Prostate gland (tissue), 2 donors: ENCODE measurements around the gene TIMM17A. TPM values are rescaled to one million over a fixed set of nuclear protein-coding genes. Genes with fewer than 3 reads are reported as not detected.

Experiments used
- DNase-seq: peaks from one replicate; pipeline ENCODE4 v3.0.0-alpha.2; 2019; ENCODE audit warnings: low spot score
- H3K27ac ChIP-seq, 2 donors: fragments of 200-600 bp; sonication (generic); 2 replicates each; pipeline ENCODE4 v1.5.1; 2017 to 2019
- H3K27me3 ChIP-seq: fragments of 200-600 bp; sonication (generic); replicated peaks from 2 replicates; pipeline ENCODE4 v1.5.1; 2019; ENCODE audit not compliant: insufficient read depth
- H3K36me3 ChIP-seq, 2 donors: fragments of 200-600 bp; sonication (generic); 1 replicate in 1 of 2; 2 replicates in 1 of 2; pipeline versions ENCODE4 v1.5.1 to v1.8.1; 2017 to 2019
- H3K4me1 ChIP-seq: fragments of 200-600 bp; sonication (generic); replicated peaks from 2 replicates; pipeline ENCODE4 v1.5.1; 2019
- H3K4me3 ChIP-seq, 2 donors: fragments of 200-600 bp; sonication (generic); 2 replicates each; pipeline ENCODE4 v1.5.1; 2017 to 2019
- H3K9me3 ChIP-seq: fragments of 200-600 bp; sonication (generic); 2 replicates; pipeline ENCODE4 v1.5.1; 2017
- CTCF ChIP-seq, 4 experiments: fragments of 200-600 bp in 2 of 4; fragments of 450-650 bp in 2 of 4; sonication (generic) in 2 of 4; IDR thresholded peaks; 1 replicate in 3 of 4; 2 replicates in 1 of 4; pipeline ENCODE4 v1.5.1; 2016 to 2019; ENCODE audit warnings: antibody characterized with exemption in 4 of 4, mild to moderate bottlenecking in 2 of 4, moderate library complexity in 2 of 4
- POLR2A ChIP-seq: fragments of 450-650 bp; IDR thresholded peaks from one replicate; pipeline ENCODE4 v1.6.1; 2016; ENCODE audit warnings: antibody characterized with exemption, mild to moderate bottlenecking
- POLR2AphosphoS5 ChIP-seq: sonication (generic); formaldehyde crosslinking; IDR thresholded peaks from one replicate; pipeline ENCODE4 v1.6.1; 2017; ENCODE audit warnings: antibody characterized with exemption
- WGBS: methylation state at CpG from one replicate; pipeline ENCODE4 v1.1.5; 2018; 5-methylcytosine and 5-hydroxymethylcytosine counted together
- intact Hi-C: fragments of 100-400 bp; cut with DNase I; formaldehyde crosslinking; loops from one replicate; pipeline ENCODE4 v1.14.2; 2022
- total RNA-seq, 2 donors: library from RNA; depleted of rRNA; stranded (reverse); fragments of >200 nt; gene quantifications; one replicate each; pipeline ENCODE4 v1.1.0, GENCODE V29; 2016

The TIMM17A gene
- total RNA-seq, 2 donors from 2014 or later = 22.0 to 29.3 TPM

DNA sequence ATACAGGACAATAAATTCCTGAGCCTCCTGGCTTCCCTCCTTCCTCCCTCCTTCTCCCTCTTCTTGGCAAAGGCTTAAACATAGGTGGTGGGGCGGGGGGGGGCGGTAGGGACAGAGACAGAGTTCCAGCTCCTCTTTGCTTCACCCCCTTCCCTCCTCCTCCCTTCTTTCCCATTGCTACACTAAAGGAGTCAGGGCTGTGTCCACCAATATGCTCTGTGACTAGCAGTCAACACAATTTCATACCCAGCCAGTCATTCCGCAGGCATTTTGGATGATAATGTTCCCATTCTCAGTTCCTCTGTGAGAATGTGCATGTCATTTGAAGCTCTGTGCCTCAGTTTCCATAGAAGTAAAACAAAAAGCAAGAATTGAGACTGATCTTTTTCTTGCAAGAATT, 10.7 kb upstream of the TIMM17A start:
- peak overlapping the region; percentile 32 to 40 for H3K4me3 ChIP-seq
- no peak for DNase-seq
- H3K27ac ChIP-seq = peak overlapping the region; percentile 74 to 81
- H3K4me1 ChIP-seq = no peaks in the 10 kb centered on the region
- TF ChIP-seq POLR2AphosphoS5 (no peak), CTCF (IDR thresholded peaks at IDR 0.05) (no peak)
- H3K36me3 ChIP-seq = no peaks in the 10 kb centered on the region
- H3K9me3 ChIP-seq = no peaks in the 10 kb centered on the region
- no peaks in the 10 kb centered on the region for H3K27me3 ChIP-seq
- intact Hi-C loops = no loop called here
- 44% methylated on average over 2 of the region's 3 CpGs for WGBS

DNA sequence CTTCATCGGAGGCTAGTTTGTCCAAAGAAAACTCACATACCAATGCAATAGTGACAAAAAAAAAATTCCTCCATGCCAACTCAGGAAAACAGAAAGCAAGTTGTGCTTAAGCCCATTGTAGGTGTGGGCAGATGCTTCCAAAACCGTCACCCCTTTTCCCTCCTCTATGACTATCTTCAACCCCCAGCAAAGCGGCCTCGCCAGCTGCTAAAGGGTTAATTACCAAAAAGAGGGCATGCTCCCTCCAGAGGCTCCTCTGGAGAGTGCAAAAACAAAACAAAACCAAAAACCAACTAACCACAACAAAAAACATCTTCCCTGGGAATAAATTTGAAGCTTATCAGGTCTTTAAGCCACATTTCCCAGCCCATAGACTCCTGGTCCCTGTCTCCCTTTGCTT, 10.1 kb upstream of the TIMM17A start:
- H3K9me3 ChIP-seq = no peaks in the 10 kb centered on the region
- intact Hi-C loops = no loop called here
- WGBS = 46% methylated on average over 4 of the region's 4 CpGs
- no peak for DNase-seq
- no peaks in the 10 kb centered on the region for H3K4me1 ChIP-seq
- H3K27me3 ChIP-seq = no peaks in the 10 kb centered on the region
- H3K4me3 ChIP-seq = peak overlapping the region; percentile 32 to 40
- peak overlapping the region; percentile 74 to 81 for H3K27ac ChIP-seq
- H3K36me3 ChIP-seq = no peaks in the 10 kb centered on the region
- TF ChIP-seq CTCF (IDR thresholded peaks at IDR 0.05) (peak in 1 of 4 experiments; percentile 8), POLR2A (no peak), POLR2AphosphoS5 (no peak)

- WGBS = 11% methylated on average over 10 of the region's 10 CpGs
- DNase-seq = no peak
- Histone ChIP-seq H3K9me3 (no peaks in the 10 kb centered on the region), H3K4me3 (peak overlapping the region; percentile 32 to 40), H3K27me3 (no peaks in the 10 kb centered on the region), H3K4me1 (no peaks in the 10 kb centered on the region), H3K36me3 (no peaks in the 10 kb centered on the region), H3K27ac (peak overlapping the region; percentile 74 to 81)
- intact Hi-C loops = loop anchor here (2.0 kb wide), 1 partner anchor 49 kb away; no protein-coding TSS in a partner anchor
- TF ChIP-seq CTCF (IDR thresholded peaks at IDR 0.05) (no peak), POLR2A (no peak), POLR2AphosphoS5 (no peak)
Measured at GRCh38 chr1:201945863-201946223, 9.5 kb upstream of the TIMM17A start.

GRCh38 chr1:201946224-201946908, 8.9 kb upstream of the TIMM17A start, which contains the start of gene LMOD1:
LMOD1 (minus strand) TSS chr1:201946548; CDS start chr1:201946340, 208 bp downstream.
- WGBS = 1% methylated on average over 28 of the region's 28 CpGs
- intact Hi-C loops = loop anchor here (2.0 kb wide), 1 partner anchor 50 kb away; no protein-coding TSS in a partner anchor
- TF ChIP-seq CTCF (IDR thresholded peaks at IDR 0.05) (peak in 1 of 4 experiments; percentile 18), POLR2A (peak; percentile 49), POLR2AphosphoS5 (peak; percentile 74)
- H3K27me3 ChIP-seq = no peaks in the 10 kb centered on the region
- peak within 1 kb of the TSS; percentile 74 to 81 for H3K27ac ChIP-seq
- no peaks in the 10 kb centered on the region for H3K36me3 ChIP-seq
- H3K4me1 ChIP-seq = no peaks in the 10 kb centered on the region
- H3K4me3 ChIP-seq = peak within 1 kb of the TSS; percentile 32 to 40
- H3K9me3 ChIP-seq = no peaks in the 10 kb centered on the region
- DNase-seq = peak; percentile 66

DNA sequence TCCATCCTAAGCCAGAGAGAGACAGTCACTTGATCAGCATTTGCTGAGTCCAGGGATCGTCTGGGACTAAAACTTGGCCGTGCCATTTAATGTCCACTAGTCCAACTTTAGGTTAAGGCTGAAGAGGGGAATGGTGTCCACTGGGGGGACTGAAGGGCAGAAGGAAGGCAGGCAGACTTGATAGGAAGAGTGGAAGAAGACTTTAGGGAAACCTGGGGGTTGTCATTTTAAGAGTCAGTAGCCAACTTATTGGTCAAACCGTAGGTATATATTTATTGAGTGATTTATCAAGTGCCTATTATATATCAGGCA, 7.7 kb upstream of the TIMM17A start:
- Histone ChIP-seq H3K36me3 (no peaks in the 10 kb centered on the region), H3K9me3 (no peaks in the 10 kb centered on the region), H3K27me3 (no peaks in the 10 kb centered on the region), H3K4me1 (no peaks in the 10 kb centered on the region), H3K4me3 (no peak overlapping the region), H3K27ac (peak overlapping the region; percentile 74 to 80)
- DNase-seq = no peak
- TF ChIP-seq POLR2A (no peak), POLR2AphosphoS5 (no peak), CTCF (IDR thresholded peaks at IDR 0.05) (no peak)
- intact Hi-C loops = loop anchor here (2.0 kb wide), 1 partner anchor 51 kb away; no protein-coding TSS in a partner anchor
- WGBS = 36% methylated on average over 3 of the region's 3 CpGs
